D721Med (cell line): ENCODE data around the gene C17orf107.

Experiments
- DNase-seq: peaks from one replicate; pipeline ENCODE4 v3.0.0; 2011; ENCODE audit warnings: low spot score; ENCODE audit not compliant: insufficient read length
- FAIRE-seq: peaks from 2 replicates; lab custom pipeline; 2011; peaks lifted over from hg19 to GRCh38; lab: Jason Lieb, UNC
- TF ChIP-seq, protein P1 (sequence below): IDR thresholded peaks from 2 replicates; pipeline ENCODE4 v1.5.1; 2012; ENCODE audit warnings: mild to moderate bottlenecking, control low read depth; ENCODE audit not compliant: insufficient read depth; ENCODE audit errors: missing control alignments

The C17orf107 gene

GRCh38 chr17:4879601-4880000, 19.7 kb upstream of the C17orf107 start:
- TF ChIP-seq, protein P1, sequence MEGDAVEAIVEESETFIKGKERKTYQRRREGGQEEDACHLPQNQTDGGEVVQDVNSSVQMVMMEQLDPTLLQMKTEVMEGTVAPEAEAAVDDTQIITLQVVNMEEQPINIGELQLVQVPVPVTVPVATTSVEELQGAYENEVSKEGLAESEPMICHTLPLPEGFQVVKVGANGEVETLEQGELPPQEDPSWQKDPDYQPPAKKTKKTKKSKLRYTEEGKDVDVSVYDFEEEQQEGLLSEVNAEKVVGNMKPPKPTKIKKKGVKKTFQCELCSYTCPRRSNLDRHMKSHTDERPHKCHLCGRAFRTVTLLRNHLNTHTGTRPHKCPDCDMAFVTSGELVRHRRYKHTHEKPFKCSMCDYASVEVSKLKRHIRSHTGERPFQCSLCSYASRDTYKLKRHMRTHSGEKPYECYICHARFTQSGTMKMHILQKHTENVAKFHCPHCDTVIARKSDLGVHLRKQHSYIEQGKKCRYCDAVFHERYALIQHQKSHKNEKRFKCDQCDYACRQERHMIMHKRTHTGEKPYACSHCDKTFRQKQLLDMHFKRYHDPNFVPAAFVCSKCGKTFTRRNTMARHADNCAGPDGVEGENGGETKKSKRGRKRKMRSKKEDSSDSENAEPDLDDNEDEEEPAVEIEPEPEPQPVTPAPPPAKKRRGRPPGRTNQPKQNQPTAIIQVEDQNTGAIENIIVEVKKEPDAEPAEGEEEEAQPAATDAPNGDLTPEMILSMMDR = no peak
- DNase-seq (no peak), FAIRE-seq (no peak)

DNA sequence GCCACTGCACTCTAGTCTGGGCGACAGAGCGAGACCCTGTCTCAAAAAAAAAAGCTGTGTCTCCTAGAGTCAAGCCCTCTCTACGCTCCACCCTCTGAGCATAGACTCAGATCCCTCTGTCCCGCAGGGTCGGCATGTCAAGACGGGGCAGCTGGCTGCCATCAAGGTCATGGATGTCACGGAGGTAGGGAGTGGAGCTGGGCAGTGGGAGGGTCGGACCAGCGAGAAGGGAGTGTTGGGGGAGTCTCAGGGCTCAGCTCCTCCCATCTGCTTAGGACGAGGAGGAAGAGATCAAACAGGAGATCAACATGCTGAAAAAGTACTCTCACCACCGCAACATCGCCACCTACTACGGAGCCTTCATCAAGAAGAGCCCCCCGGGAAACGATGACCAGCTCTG, 18.5 kb upstream of the C17orf107 start:
- no peak for DNase-seq
- FAIRE-seq = no peak
- TF ChIP-seq, protein P1 = no peak

DNA sequence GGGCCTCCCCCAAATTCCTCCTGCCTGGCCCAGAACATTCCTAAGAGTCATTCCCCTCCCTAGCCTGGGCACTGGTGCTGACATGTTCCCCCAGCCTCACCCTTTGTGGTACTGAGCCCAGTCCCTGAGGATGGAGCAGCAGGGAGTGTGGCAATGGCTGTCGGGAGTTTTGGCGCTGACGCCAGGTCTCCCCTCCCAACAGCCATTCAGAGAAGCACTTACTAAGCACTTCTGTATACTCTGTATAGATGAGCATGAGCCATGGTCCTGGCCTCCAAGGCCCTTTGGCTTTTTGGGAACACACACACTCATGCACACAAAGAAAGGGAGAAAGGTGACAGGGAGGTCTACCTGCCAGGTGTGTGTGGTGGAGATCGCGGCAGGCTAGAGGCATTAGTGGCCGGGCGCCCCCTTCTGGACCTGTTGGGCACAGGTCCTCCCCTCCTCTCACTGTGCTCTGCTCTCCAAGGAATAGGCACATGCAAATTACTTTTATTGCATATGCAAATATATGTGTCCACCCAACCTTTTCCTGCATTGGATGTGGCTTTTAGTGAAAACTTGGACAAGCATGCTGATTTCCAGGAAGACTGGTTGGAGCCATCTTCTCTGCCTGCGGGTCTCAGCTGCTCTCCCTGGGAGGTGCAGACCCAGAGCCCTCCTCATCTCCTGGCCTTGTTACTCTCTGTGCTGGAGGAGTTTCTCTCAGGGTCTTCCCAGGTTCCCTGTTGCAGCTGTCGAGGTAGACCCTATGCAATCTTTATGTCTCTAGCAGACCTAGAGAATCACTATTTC, 17.4 kb upstream of the C17orf107 start:
- FAIRE-seq = no peak
- peak; percentile 59 for DNase-seq
- TF ChIP-seq, protein P1 = peak; percentile 44

DNA sequence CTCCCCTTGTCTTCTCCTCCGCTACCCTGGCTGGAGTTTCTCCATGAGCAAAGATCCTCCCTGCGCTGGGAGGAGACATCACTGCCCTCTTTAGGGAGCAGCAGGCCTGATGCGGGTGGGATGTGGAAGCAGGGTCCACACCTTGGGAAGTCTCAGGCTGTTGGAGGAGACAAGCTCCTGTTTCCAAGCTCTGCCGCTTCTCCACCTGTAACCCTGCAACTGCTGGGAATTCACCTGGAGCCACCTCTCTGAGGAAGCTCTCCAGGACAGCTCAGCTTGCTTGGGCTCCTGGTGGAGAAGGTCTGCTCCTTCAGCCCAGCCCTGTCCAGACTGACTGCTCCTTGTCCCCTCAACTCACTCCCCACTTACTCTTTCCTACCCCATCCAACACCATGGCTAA, 14.8 kb upstream of the C17orf107 start:
- TF ChIP-seq, protein P1 = no peak
- DNase-seq (no peak), FAIRE-seq (no peak)

DNA sequence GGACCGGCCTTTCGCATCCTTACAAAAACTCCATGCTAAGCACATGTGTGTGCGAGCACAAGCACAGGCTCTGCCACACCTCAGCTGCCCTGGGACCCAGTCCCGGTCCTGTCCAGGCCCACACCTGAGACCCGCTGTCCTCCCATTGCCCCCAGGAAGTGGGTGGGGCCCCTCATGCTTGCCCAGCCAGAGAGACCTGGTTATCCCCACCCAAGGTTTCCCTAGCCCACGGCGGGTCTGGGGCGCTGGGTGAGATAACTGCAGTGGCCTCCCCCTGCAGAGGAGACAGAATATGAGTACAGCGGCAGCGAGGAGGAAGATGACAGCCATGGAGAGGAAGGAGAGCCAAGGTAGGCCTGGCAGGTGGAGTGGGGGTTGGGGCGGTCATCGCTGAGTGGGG, 12.5 kb upstream of the C17orf107 start:
- FAIRE-seq = no peak
- TF ChIP-seq, protein P1 = no peak
- DNase-seq = no peak

DNA sequence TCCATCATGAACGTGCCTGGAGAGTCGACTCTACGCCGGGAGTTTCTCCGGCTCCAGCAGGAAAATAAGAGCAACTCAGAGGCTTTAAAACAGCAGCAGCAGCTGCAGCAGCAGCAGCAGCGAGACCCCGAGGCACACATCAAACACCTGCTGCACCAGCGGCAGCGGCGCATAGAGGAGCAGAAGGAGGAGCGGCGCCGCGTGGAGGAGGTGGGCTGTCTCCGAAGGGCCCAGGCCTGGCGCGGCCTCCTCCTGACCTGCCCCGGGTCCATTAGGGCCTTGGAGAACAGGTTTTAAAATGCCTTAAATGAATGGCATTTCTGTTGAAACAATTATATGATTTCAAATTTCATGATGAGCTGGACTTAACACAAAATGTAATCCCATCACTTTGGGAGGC, 11.8 kb upstream of the C17orf107 start:
- no peak for DNase-seq
- FAIRE-seq = no peak
- TF ChIP-seq, protein P1 = no peak

- DNase-seq (peak; percentile 8), FAIRE-seq (no peak)
- TF ChIP-seq, protein P1 = no peak
Observed at GRCh38 chr17:4891411-4892410, 7.6 kb upstream of the C17orf107 start.
